ENCODE measurements around the gene CA7.

- TF ChIP-seq CTCF (IDR thresholded peaks at IDR 0.05; ENCODE audit: insufficient read depth, low read length) = no peak
- TF ChIP-seq POLR2AphosphoS5 (IDR thresholded peaks at IDR 0.05; ENCODE audit: low read depth) = no peak
- TF ChIP-seq REST (IDR thresholded peaks at IDR 0.05; ENCODE audit: insufficient replicate concordance, low read depth) = no peak
- TF ChIP-seq GABPA (IDR thresholded peaks at IDR 0.05; ENCODE audit: low read depth) = no peak
Observed at GRCh38 chr16:66859397-66860068, 15.3 kb downstream of the CA7 start.
